PC-9 (cell line): ENCODE data around the gene EML6. TPM values are rescaled to one million over a fixed set of nuclear protein-coding genes. Genes with fewer than 3 reads are reported as not detected.

Experiments
- BruUV-seq: library from RNA; stranded (reverse); fragments of 400-500 nt; replicated peaks from 2 replicates; lab custom pipeline; 2021; lab: Mats Ljungman, UMichigan
- CTCF ChIA-PET: fragments of 300-600 bp; sonication (Branson Sonifier 250); formaldehyde crosslinking; loops from one replicate; lab custom pipeline; 2022; ENCODE audit warnings: antibody characterized with exemption; lab: Charles Lee
- POLR2A ChIA-PET: fragments of 300-600 bp; sonication (Branson Sonifier 250); formaldehyde crosslinking; loops from one replicate; lab custom pipeline; 2022; ENCODE audit warnings: antibody characterized with exemption; ENCODE audit not compliant: unreplicated experiment; lab: Charles Lee
- DNase-seq, 2 experiments: peaks; one replicate each; pipeline versions ENCODE4 v3.0.0 to v3.0.0-alpha.2; 2015 to 2022; ENCODE audit warnings: mixed read lengths in 1 of 2
- H2AFZ ChIP-seq: fragments of 200-600 bp; sonication (generic); 2 replicates; pipeline ENCODE4 v1.8.1; 2017; ENCODE audit warnings: antibody characterized with exemption
- H3F3A ChIP-seq: fragments of 200-600 bp; sonication (generic); 2 replicates; pipeline ENCODE4 v1.8.1; 2017; ENCODE audit warnings: antibody characterized with exemption, mild to moderate bottlenecking, low read depth; ENCODE audit not compliant: insufficient read depth
- H3K27ac ChIP-seq: fragments of 200-600 bp; sonication (generic); 2 replicates; pipeline ENCODE4 v1.6.1; 2016; ENCODE audit warnings: mixed run types
- H3K27me3 ChIP-seq: fragments of 200-600 bp; sonication (generic); 2 replicates; pipeline ENCODE4 v1.6.1; 2016; ENCODE audit warnings: low read depth, mixed run types; ENCODE audit not compliant: insufficient read depth
- H3K36me3 ChIP-seq: fragments of 200-600 bp; sonication (generic); 2 replicates; pipeline ENCODE4 v1.6.1; 2016; ENCODE audit warnings: low read depth, mixed run types
- H3K4me1 ChIP-seq: fragments of 200-600 bp; sonication (generic); replicated peaks from 2 replicates; pipeline ENCODE4 v1.6.1; 2016; ENCODE audit warnings: mixed run types; ENCODE audit not compliant: insufficient read depth
- H3K4me2 ChIP-seq: fragments of 200-600 bp; sonication (generic); 2 replicates; pipeline ENCODE4 v1.6.1; 2017; ENCODE audit warnings: mixed run types
- H3K4me3 ChIP-seq: fragments of 200-600 bp; sonication (generic); 2 replicates; pipeline ENCODE4 v1.6.1; 2016; ENCODE audit warnings: mixed run types
- H3K79me2 ChIP-seq: fragments of 200-600 bp; sonication (generic); 2 replicates; pipeline ENCODE4 v1.6.1; 2017; ENCODE audit warnings: low read depth, mixed run types
- H3K9me2 ChIP-seq: fragments of 200-600 bp; sonication (generic); 2 replicates; pipeline ENCODE4 v1.8.1; 2017; ENCODE audit warnings: mild to moderate bottlenecking; ENCODE audit not compliant: insufficient read depth
- H3K9me3 ChIP-seq: fragments of 200-600 bp; sonication (generic); 2 replicates; pipeline ENCODE4 v1.8.1; 2016; ENCODE audit warnings: low read depth; ENCODE audit not compliant: insufficient read depth
- H4K20me1 ChIP-seq: fragments of 200-600 bp; sonication (generic); 2 replicates; pipeline ENCODE4 v1.8.1; 2017; ENCODE audit not compliant: insufficient read depth
- CTCF ChIP-seq: fragments of 200-600 bp; sonication (generic); conservative IDR thresholded peaks from 2 replicates; pipeline ENCODE4 v1.6.1; 2017; ENCODE audit warnings: mixed run types, antibody characterized with exemption, mild to moderate bottlenecking, moderate library complexity
- EZH2 ChIP-seq: fragments of 200-600 bp; sonication (generic); IDR thresholded peaks from 2 replicates; pipeline ENCODE4 v1.8.0; 2017; ENCODE audit warnings: antibody characterized with exemption, low read depth
- intact Hi-C: fragments of 100-400 bp; cut with micrococcal nuclease; formaldehyde crosslinking; loops from one replicate; pipeline ENCODE4 v1.10.0; 2022; ENCODE audit not compliant: unreplicated experiment
- total RNA-seq: library from RNA; stranded (reverse); gene quantifications from 2 replicates; pipeline ENCODE4 v1.2.3, GENCODE V29; 2021

Gene EML6
- total RNA-seq, 1 experiment from 2014 or later, result 3.7 TPM

GRCh38 chr2:54885891-54886290 lies 162.4 kb downstream of the EML6 start:
- Histone ChIP-seq H2AFZ (no peak overlapping the region), H3K9me3 (no peaks in the 10 kb centered on the region; the same call in 1 of the 2 replicates), H3K79me2 (no peaks in the 10 kb centered on the region), H3K4me2 (no peak overlapping the region), H3F3A (no peaks in the 10 kb centered on the region), H3K4me3 (no peak overlapping the region), H3K36me3 (no peaks in the 10 kb centered on the region), H3K9me2 (no peaks in the 10 kb centered on the region), H3K4me1 (no peaks in the 10 kb centered on the region), H4K20me1 (no peaks in the 10 kb centered on the region), H3K27me3 (no peaks in the 10 kb centered on the region), H3K27ac (no peak overlapping the region)
- ChIA-PET POLR2A (interaction anchor here (0.6 kb wide), 1 partner anchor 326 kb away, joined by 4 read pairs; no protein-coding TSS in a partner anchor), CTCF (interaction anchor here (0.7 kb wide), 1 partner anchor 47 kb away, joined by 3 read pairs; no protein-coding TSS in a partner anchor)
- BruUV-seq, result no TSS peak
- intact Hi-C loops, result no loop called here
- no peak for DNase-seq
- TF ChIP-seq EZH2, result no peak

- Histone ChIP-seq H3K9me3 (no peaks in the 10 kb centered on the region; the same call in 1 of the 2 replicates), H2AFZ (no peak overlapping the region), H3K79me2 (no peaks in the 10 kb centered on the region), H3K36me3 (no peaks in the 10 kb centered on the region), H4K20me1 (no peaks in the 10 kb centered on the region), H3K4me1 (no peaks in the 10 kb centered on the region), H3K4me3 (no peak overlapping the region), H3K27me3 (no peaks in the 10 kb centered on the region), H3F3A (no peaks in the 10 kb centered on the region), H3K4me2 (no peak overlapping the region), H3K9me2 (no peaks in the 10 kb centered on the region), H3K27ac (no peak overlapping the region)
- POLR2A ChIA-PET, result no interaction called here
- no peak for DNase-seq
- CTCF ChIA-PET, result no interaction called here
- no TSS peak for BruUV-seq
- intact Hi-C loops, result no loop called here
- TF ChIP-seq CTCF, result no peak
- TF ChIP-seq EZH2, result no peak
Observed at GRCh38 chr2:54887850-54888545, 164.5 kb downstream of the EML6 start.

- H3K36me3 ChIP-seq, result no peaks in the 10 kb centered on the region
- intact Hi-C loops, result no loop called here
- H3K79me2 ChIP-seq, result no peaks in the 10 kb centered on the region
- H3K27ac ChIP-seq, result no peak overlapping the region
- H3K27me3 ChIP-seq, result no peaks in the 10 kb centered on the region
- ChIA-PET POLR2A (no interaction called here), CTCF (no interaction called here)
- H3K4me1 ChIP-seq, result no peaks in the 10 kb centered on the region
- H3K9me2 ChIP-seq, result no peaks in the 10 kb centered on the region
- H4K20me1 ChIP-seq, result no peaks in the 10 kb centered on the region
- BruUV-seq, result no TSS peak
- no peak overlapping the region for H2AFZ ChIP-seq
- no peaks in the 10 kb centered on the region for H3F3A ChIP-seq
- H3K9me3 ChIP-seq, result no peaks in the 10 kb centered on the region; the same call in 1 of the 2 replicates
- DNase-seq, result no peak
- TF ChIP-seq EZH2 (no peak), CTCF (no peak)
- H3K4me2 ChIP-seq, result no peak overlapping the region
- H3K4me3 ChIP-seq, result no peak overlapping the region
Observed at GRCh38 chr2:54889053-54889452, 165.6 kb downstream of the EML6 start.
